ENCODE data around the gene NAPSA. TPM values are rescaled to one million over a fixed set of nuclear protein-coding genes. Genes with fewer than 3 reads are reported as not detected.
"Not testable (repeated sequence)": the region's sequence is repeated elsewhere in the genome, so short reads cannot be mapped to it uniquely, and the experiment has no call there.

The NAPSA gene
- total RNA-seq, 2 experiments from 2014 or later: 44.0 to 63.4 TPM

DNA sequence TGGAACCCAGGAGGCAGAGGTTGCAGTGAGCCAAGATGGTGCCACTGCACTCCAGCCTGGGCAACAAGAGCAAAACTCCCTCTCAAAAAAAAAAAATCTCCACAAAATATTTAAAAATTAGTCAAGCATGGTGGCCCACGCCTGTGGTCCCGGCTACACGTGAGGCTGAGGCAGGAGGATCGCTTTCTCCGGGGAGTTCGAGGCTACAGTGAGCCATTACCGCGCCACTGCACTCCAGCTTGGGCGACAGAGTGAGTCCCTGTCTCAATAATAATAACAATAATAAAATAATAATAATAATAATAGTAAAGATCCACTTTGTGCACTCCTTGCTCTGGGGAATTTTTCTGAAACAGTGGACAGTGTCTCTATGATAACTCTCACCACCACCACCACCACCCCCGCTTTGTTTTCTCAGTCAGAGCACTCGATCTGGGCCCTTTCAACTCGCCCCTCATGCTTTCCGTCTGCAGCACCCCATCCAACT, 8.7 kb downstream of the NAPSA start:
- Mint-ChIP-seq H3K4me3 (peak overlapping the region; percentile 82), H3K36me3 (ENCODE audit: low read depth) (peaks cover 33% of the 10 kb centered on the region), H3K4me1 (peaks cover 40% of the 10 kb centered on the region), H3K27ac (peak overlapping the region; percentile 99), H3K27me3 (peaks cover 3% of the 10 kb centered on the region), H3K9me3 (ENCODE audit: low read depth) (peaks cover 4% of the 10 kb centered on the region)
- ATAC-seq (no peak), DNase-seq (no peak)
- intact Hi-C loops (cut with DNase I, micrococcal nuclease): loop anchor here (1.0 to 5.0 kb wide), 12 partner anchors 12 to 446 kb away; partner anchors contain the start of genes EMC10 (in 1 of the 2), GARIN5A (in 1 of the 2), JOSD2 (in 1 of the 2) and NR1H2 (in 1 of the 2)
- CTCF ChIA-PET: interaction anchor here (0.5 to 2.1 kb wide), 21 partner anchors 10 to 393 kb away, joined by 3 to 22 read pairs (median 4); partner anchors contain the start of genes JOSD2, KCNC3, NR1H2 and POLD1
- POLR2A ChIA-PET: interaction anchor here (0.6 to 1.4 kb wide), 4 partner anchors 9 to 122 kb away, joined by 3 to 4 read pairs (median 4); no protein-coding TSS in a partner anchor

DNA sequence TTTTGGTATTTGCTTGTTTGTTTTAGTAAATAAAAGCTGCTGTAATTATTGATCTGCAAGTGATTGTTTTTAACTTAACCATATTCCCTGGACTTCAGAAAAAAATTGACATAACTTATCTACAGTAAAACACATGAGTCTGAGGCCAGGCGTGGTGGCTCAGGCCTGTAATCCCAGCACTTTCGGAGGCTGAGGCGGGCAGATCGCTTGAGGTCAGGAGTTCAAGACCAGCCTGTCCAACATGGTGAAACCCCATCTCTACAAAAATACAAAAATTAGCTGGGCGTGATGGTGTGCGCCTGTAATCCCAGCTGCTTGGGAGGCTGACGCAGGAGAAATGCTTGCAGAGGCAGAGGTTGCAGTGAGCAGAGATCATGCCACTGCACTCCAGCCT, 12.0 kb downstream of the NAPSA start:
- DNase-seq; H3K36me3 Mint-ChIP-seq (ENCODE audit: low read depth); H3K27ac Mint-ChIP-seq; H3K9me3 Mint-ChIP-seq (ENCODE audit: low read depth); H3K27me3 Mint-ChIP-seq; intact Hi-C loops (cut with DNase I, micrococcal nuclease); H3K4me3 Mint-ChIP-seq; ATAC-seq; POLR2A ChIA-PET: not testable (repeated sequence)
- H3K4me1 Mint-ChIP-seq: peaks cover 15% of the 10 kb centered on the region
- CTCF ChIA-PET: interaction anchor here (0.6 to 1.6 kb wide), 3 partner anchors 41 to 208 kb away, joined by 3 to 4 read pairs (median 4); no protein-coding TSS in a partner anchor

DNA sequence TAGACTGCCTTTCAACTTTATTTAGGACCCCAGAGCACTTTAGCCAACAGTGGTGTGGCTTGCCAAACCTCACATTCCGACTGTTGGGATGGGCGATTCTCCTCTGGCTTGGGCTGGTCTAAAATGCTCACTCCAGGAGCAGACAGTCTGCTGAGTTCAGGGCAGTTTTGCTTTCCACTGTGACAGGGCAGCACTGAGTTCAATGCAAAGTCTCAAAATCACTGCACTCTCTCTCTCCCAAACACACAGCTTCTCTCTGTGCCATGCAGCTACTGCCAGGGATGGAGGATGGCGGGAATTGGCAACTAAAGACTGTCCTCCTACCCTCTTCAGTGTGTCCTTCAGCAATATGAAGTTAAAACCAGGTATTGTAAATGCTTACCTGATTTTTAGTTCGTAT, 13.2 kb downstream of the NAPSA start:
- no peak for ATAC-seq
- CTCF ChIA-PET: interaction anchor here (1.6 kb wide), 1 partner anchor 63 kb away, joined by 4 read pairs; no protein-coding TSS in a partner anchor
- H3K4me1 Mint-ChIP-seq: peaks cover 21% of the 10 kb centered on the region
- no peaks in the 10 kb centered on the region for H3K36me3 Mint-ChIP-seq (ENCODE audit: low read depth)
- POLR2A ChIA-PET: no interaction called here
- DNase-seq: no peak
- H3K4me3 Mint-ChIP-seq: no peak overlapping the region
- intact Hi-C loops (cut with DNase I, micrococcal nuclease): no loop called here
- no peaks in the 10 kb centered on the region for H3K9me3 Mint-ChIP-seq (ENCODE audit: low read depth)
- H3K27ac Mint-ChIP-seq: no peak overlapping the region
- peaks cover 3% of the 10 kb centered on the region for H3K27me3 Mint-ChIP-seq

GRCh38 chr19:50349277-50350057, 16.0 kb downstream of the NAPSA start:
- Mint-ChIP-seq H3K27ac (peak overlapping the region; percentile 29), H3K36me3 (ENCODE audit: low read depth) (peaks cover 3% of the 10 kb centered on the region), H3K27me3 (no peaks in the 10 kb centered on the region), H3K9me3 (ENCODE audit: low read depth) (no peaks in the 10 kb centered on the region), H3K4me3 (no peak overlapping the region), H3K4me1 (peaks cover 36% of the 10 kb centered on the region)
- CTCF ChIA-PET: interaction anchor here (0.9 kb wide), 1 partner anchor 13 kb away, joined by 5 read pairs; no protein-coding TSS in a partner anchor
- POLR2A ChIA-PET: no interaction called here
- ATAC-seq (no peak), DNase-seq (no peak)
- intact Hi-C loops (cut with DNase I, micrococcal nuclease): no loop called here

DNA sequence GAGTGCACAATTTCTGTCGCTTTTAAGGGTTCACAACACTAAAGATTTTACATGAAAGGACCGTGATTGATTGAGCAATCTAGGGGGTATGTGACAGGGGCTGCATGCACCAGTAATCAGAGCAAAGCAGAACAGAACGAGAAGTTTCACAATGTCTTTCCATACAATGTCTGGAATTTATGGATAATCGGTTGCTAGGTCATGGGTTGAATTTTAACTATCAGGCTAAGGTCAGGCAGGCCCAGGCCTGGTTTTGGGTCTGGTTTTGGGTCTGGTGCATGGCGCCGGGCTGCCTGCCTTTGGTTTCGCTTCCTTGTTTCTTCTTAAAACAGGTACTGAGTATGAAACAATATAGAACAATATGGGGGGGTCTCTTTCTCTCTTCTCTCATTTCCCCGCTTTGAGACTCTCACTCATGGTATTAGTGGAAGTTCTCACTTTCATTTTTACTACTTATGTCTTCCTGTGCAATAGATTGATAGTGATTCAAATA, 18.3 kb downstream of the NAPSA start:
- ChIA-PET CTCF (interaction anchor here (1.4 to 2.7 kb wide), 3 partner anchors 11 to 113 kb away, joined by 5 to 18 read pairs (median 5); no protein-coding TSS in a partner anchor), POLR2A (interaction anchor here (0.7 to 1.5 kb wide), 2 partner anchors 10 to 17 kb away, joined by 3 read pairs; no protein-coding TSS in a partner anchor)
- ATAC-seq: peak; percentile 85
- peak; percentile 69 for DNase-seq
- H3K36me3 Mint-ChIP-seq (ENCODE audit: low read depth); H3K27me3 Mint-ChIP-seq; H3K9me3 Mint-ChIP-seq (ENCODE audit: low read depth): not testable (repeated sequence)
- Mint-ChIP-seq H3K4me3 (peak overlapping the region; percentile 35), H3K27ac (peak overlapping the region; percentile 83), H3K4me1 (peaks cover 44% of the 10 kb centered on the region)
- intact Hi-C loops (cut with DNase I, micrococcal nuclease): loop anchor here in 1 of 2 experiments (1.0 kb wide), 3 partner anchors 14 to 46 kb away; no protein-coding TSS in a partner anchor

DNA sequence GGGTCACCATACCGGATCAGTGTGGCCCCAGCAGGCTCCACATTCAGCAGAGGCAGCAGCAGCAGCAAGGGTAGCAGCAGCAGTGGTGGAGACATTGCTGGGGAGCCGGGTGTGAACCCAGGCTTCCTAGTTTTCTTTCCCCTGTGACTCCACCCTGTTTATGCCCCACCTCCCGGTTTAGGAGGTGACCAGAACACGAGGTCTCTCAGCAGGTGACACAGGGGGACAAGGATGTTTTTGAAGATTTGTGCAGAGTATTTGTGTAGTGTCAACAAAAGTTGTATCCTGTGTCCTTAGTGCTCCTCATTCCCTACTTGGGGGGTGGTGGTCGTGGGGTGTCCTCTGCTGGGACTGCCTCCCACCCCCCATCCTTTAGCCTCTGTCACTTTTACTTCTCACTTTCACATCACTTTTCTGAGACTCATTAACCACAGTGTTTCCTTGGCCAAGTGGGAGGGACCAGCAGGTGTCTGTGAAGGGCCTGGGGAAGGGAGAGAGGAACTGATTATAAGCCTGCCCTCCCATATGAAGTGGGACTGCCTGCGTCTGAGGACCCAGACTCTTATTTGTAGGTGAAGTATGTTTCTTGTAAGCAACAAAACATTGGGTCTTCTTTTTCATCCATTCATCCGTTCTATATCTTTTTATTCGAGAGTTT, 20.6 kb downstream of the NAPSA start:
- H3K27me3 Mint-ChIP-seq: no peaks in the 10 kb centered on the region
- ChIA-PET CTCF (interaction anchor here (0.6 kb wide), 1 partner anchor 12 kb away, joined by 3 read pairs; no protein-coding TSS in a partner anchor), POLR2A (interaction anchor here (0.6 kb wide), 1 partner anchor 9 kb away, joined by 4 read pairs; no protein-coding TSS in a partner anchor)
- no peaks in the 10 kb centered on the region for H3K9me3 Mint-ChIP-seq (ENCODE audit: low read depth)
- no peak overlapping the region for H3K4me3 Mint-ChIP-seq
- H3K4me1 Mint-ChIP-seq: peaks cover 44% of the 10 kb centered on the region
- H3K36me3 Mint-ChIP-seq (ENCODE audit: low read depth): peaks cover 7% of the 10 kb centered on the region
- peak; percentile 24 for ATAC-seq
- H3K27ac Mint-ChIP-seq: peak overlapping the region; percentile 29
- intact Hi-C loops (cut with DNase I, micrococcal nuclease): no loop called here
- DNase-seq: no peak

- POLR2A ChIA-PET: interaction anchor here (0.6 kb wide), 1 partner anchor 1018 kb away, joined by 3 read pairs; no protein-coding TSS in a partner anchor
- CTCF ChIA-PET: interaction anchor here (1.2 kb wide), 1 partner anchor 35 kb away, joined by 3 read pairs; the partner anchor contains the start of gene NR1H2
- Mint-ChIP-seq H3K27ac (no peak overlapping the region), H3K9me3 (ENCODE audit: low read depth) (no peaks in the 10 kb centered on the region), H3K4me3 (no peak overlapping the region), H3K27me3 (peaks cover 3% of the 10 kb centered on the region), H3K36me3 (ENCODE audit: low read depth) (peaks cover 6% of the 10 kb centered on the region), H3K4me1 (peaks cover 16% of the 10 kb centered on the region)
- peak; percentile 63 for ATAC-seq
- no peak for DNase-seq
- intact Hi-C loops (cut with DNase I, micrococcal nuclease): no loop called here
These were observed 24.3 kb downstream of the NAPSA start for GRCh38 chr19:50341091-50341564.

DNA sequence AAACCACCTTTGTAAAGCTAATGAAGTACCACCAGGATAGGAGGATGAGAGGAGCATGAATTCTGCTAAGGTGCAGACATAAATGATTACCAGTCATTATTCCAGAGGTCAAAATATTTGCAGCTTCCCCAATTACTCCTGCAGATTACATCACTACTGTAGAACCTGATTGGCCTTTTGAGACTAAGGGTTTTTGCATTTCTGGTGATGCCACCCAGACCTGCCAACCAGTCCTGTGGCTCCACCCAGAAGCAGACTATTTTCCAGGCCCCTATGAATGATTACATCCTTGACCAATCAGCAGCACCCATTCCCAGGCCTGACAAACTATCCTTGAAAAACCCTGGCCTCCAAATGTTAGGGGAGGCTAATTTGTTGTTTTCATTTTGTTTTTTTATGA, 25.1 kb downstream of the NAPSA start:
- no peak for ATAC-seq
- Mint-ChIP-seq H3K36me3 (ENCODE audit: low read depth) (peaks cover 4% of the 10 kb centered on the region), H3K4me1 (peaks cover 21% of the 10 kb centered on the region), H3K9me3 (ENCODE audit: low read depth) (no peaks in the 10 kb centered on the region), H3K27ac (no peak overlapping the region), H3K27me3 (peaks cover 3% of the 10 kb centered on the region), H3K4me3 (no peak overlapping the region)
- DNase-seq: no peak
- intact Hi-C loops (cut with DNase I, micrococcal nuclease): no loop called here
- ChIA-PET POLR2A (interaction anchor here (0.6 kb wide), 1 partner anchor 72 kb away, joined by 3 read pairs; no protein-coding TSS in a partner anchor), CTCF (interaction anchor here (1.2 kb wide), 1 partner anchor 16 kb away, joined by 3 read pairs; no protein-coding TSS in a partner anchor)

DNA sequence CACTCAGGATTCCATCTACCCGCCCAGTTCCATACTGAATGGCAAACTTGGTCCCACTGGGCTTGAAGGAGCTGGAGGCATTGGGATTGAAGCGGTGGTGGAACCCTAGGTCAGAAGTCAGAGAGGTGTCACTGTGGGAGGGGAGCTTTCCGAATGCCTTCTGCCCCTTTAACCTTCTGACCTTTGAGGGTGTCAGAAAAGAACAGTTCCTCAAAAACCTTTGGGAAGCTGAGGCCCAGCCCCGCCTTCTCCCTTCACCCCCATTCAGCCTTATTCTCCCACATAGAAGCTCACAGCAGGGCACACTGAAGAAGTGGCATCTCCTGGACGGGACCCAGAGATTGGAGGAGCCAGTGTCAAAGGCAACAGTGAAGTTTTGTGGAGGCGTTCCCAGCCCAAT, 28.4 kb downstream of the NAPSA start:
- ATAC-seq; H3K4me3 Mint-ChIP-seq; intact Hi-C loops (cut with DNase I, micrococcal nuclease); H3K9me3 Mint-ChIP-seq (ENCODE audit: low read depth); H3K27ac Mint-ChIP-seq; DNase-seq; H3K27me3 Mint-ChIP-seq; POLR2A ChIA-PET; H3K36me3 Mint-ChIP-seq (ENCODE audit: low read depth): not testable (repeated sequence)
- peaks cover 30% of the 10 kb centered on the region for H3K4me1 Mint-ChIP-seq
- CTCF ChIA-PET: interaction anchor here (1.1 kb wide), 1 partner anchor 13 kb away, joined by 5 read pairs; no protein-coding TSS in a partner anchor

GRCh38 chr19:50334741-50335421, 30.6 kb downstream of the NAPSA start:
- H3K4me1 Mint-ChIP-seq: peaks cover 49% of the 10 kb centered on the region
- H3K4me3 Mint-ChIP-seq: no peak overlapping the region

More at GRCh38 chr19:50334741-50335421, 30.6 kb downstream of the NAPSA start:
- peaks cover 15% of the 10 kb centered on the region for H3K27me3 Mint-ChIP-seq
- peak overlapping the region; percentile 33 for H3K27ac Mint-ChIP-seq
- peaks cover 11% of the 10 kb centered on the region for H3K36me3 Mint-ChIP-seq (ENCODE audit: low read depth)
- ChIA-PET CTCF (interaction anchor here (1.0 to 1.4 kb wide), 2 partner anchors 22 to 152 kb away, joined by 3 to 5 read pairs; no protein-coding TSS in a partner anchor), POLR2A (interaction anchor here (0.7 kb wide), 1 partner anchor 144 kb away, joined by 3 read pairs; no protein-coding TSS in a partner anchor)
- DNase-seq (no peak), ATAC-seq (no peak)
- intact Hi-C loops (cut with DNase I, micrococcal nuclease): loop anchor here in 1 of 2 experiments (5.0 kb wide), 1 partner anchor 458 kb away; the partner anchor contains the start of genes AKT1S1 and TBC1D17
- no peaks in the 10 kb centered on the region for H3K9me3 Mint-ChIP-seq (ENCODE audit: low read depth)
